OCI-LY3 (cell line): ENCODE results near the gene PDZRN3.

Experiments
- H2AFZ ChIP-seq: fragments of 200-600, 300-600 bp; shearing (Covaris generic); 2 replicates; pipeline ENCODE4 v1.6.0; 2014; ENCODE audit warnings: antibody characterized with exemption, low read depth, low read length
- H3K27ac ChIP-seq: fragments of 200-600, 300-600 bp; sonication (generic); 2 replicates; pipeline ENCODE4 v1.5.1; 2014; ENCODE audit warnings: mild to moderate bottlenecking, low read length, moderate library complexity, mixed read lengths
- H3K27me3 ChIP-seq: fragments of 200-600, 300-600 bp; sonication (generic); 2 replicates; pipeline ENCODE4 v1.6.1; 2014; ENCODE audit warnings: low read depth, low read length, mixed read lengths
- H3K36me3 ChIP-seq: fragments of 200-600, 300-600 bp; sonication (generic); replicated peaks from 2 replicates; pipeline ENCODE3; 2014; ENCODE audit warnings: low read depth, low read length, mixed read lengths
- H3K4me1 ChIP-seq: fragments of 300-600, 200-600 bp; sonication (generic); 2 replicates; pipeline ENCODE4 v1.6.1; 2014; ENCODE audit warnings: low read length, mixed read lengths
- H3K4me2 ChIP-seq: fragments of 200-600, 300-600 bp; sonication (generic); 2 replicates; pipeline ENCODE4 v1.6.1; 2014; ENCODE audit warnings: low read length, mixed read lengths
- H3K4me3 ChIP-seq: fragments of 300-600, 200-600 bp; sonication (generic); 2 replicates; pipeline ENCODE4 v1.5.1; 2014; ENCODE audit warnings: antibody characterized with exemption, mild to moderate bottlenecking, low read length, moderate library complexity
- H3K79me2 ChIP-seq: fragments of 300-600, 200-600 bp; shearing (Covaris generic); 2 replicates; pipeline ENCODE4 v1.6.1; 2014; ENCODE audit warnings: mild to moderate bottlenecking, low read length, mixed read lengths
- H3K9ac ChIP-seq: fragments of 300-600, 200-600 bp; shearing (Covaris generic); 2 replicates; pipeline ENCODE4 v1.6.0; 2014; ENCODE audit warnings: mild to moderate bottlenecking, low read length, moderate library complexity
- H3K9me3 ChIP-seq: fragments of 200-600, 300-600 bp; shearing (Covaris generic); 2 replicates; pipeline ENCODE4 v1.6.1; 2014; ENCODE audit warnings: low read length, mixed read lengths; ENCODE audit not compliant: insufficient read depth
- H4K20me1 ChIP-seq: fragments of 200-600, 300-600 bp; sonication (generic); 2 replicates; pipeline ENCODE4 v1.6.1; 2016; ENCODE audit warnings: low read length, mixed read lengths; ENCODE audit not compliant: insufficient read depth
- CTCF ChIP-seq: fragments of 200-600, 300-600 bp; sonication (generic); IDR thresholded peaks from 2 replicates; pipeline ENCODE4 v1.5.1; 2014; ENCODE audit warnings: antibody characterized with exemption, low read length, low read depth
- EZH2phosphoT487 ChIP-seq: fragments of 200-600 bp; shearing (Covaris generic); IDR thresholded peaks from 2 replicates; pipeline ENCODE4 v1.6.1; 2018; ENCODE audit warnings: antibody characterized with exemption, mixed run types, low read depth

Gene PDZRN3

GRCh38 chr3:73542136-73542535 lies 82.6 kb downstream of the PDZRN3 start:
- Histone ChIP-seq H3K9me3 (no peaks in the 10 kb centered on the region), H3K4me2 (no peak overlapping the region), H3K79me2 (no peaks in the 10 kb centered on the region), H3K27me3 (no peaks in the 10 kb centered on the region), H3K9ac (no peak overlapping the region), H3K4me1 (no peaks in the 10 kb centered on the region), H4K20me1 (no peaks in the 10 kb centered on the region), H3K27ac (no peak overlapping the region), H3K36me3 (no peaks in the 10 kb centered on the region), H3K4me3 (no peak overlapping the region), H2AFZ (no peak overlapping the region)
- TF ChIP-seq CTCF = no peak
- no peak for TF ChIP-seq EZH2phosphoT487

GRCh38 chr3:73540969-73541740 lies 83.6 kb downstream of the PDZRN3 start:
- Histone ChIP-seq H3K36me3 (no peaks in the 10 kb centered on the region), H3K27ac (no peak overlapping the region), H3K4me1 (no peaks in the 10 kb centered on the region), H2AFZ (no peak overlapping the region), H4K20me1 (no peaks in the 10 kb centered on the region), H3K79me2 (no peaks in the 10 kb centered on the region), H3K27me3 (no peaks in the 10 kb centered on the region), H3K9ac (no peak overlapping the region), H3K9me3 (no peaks in the 10 kb centered on the region), H3K4me3 (no peak overlapping the region), H3K4me2 (no peak overlapping the region)
- TF ChIP-seq CTCF (no peak), EZH2phosphoT487 (no peak)

GRCh38 chr3:73538486-73538885 lies 86.3 kb downstream of the PDZRN3 start:
- no peaks in the 10 kb centered on the region for H3K36me3 ChIP-seq
- H3K27me3 ChIP-seq = no peaks in the 10 kb centered on the region
- no peak overlapping the region for H3K4me3 ChIP-seq
- no peak overlapping the region for H3K4me2 ChIP-seq
- no peak overlapping the region for H3K9ac ChIP-seq
- H3K9me3 ChIP-seq = no peaks in the 10 kb centered on the region
- H3K4me1 ChIP-seq = no peaks in the 10 kb centered on the region
- H4K20me1 ChIP-seq = no peaks in the 10 kb centered on the region
- H2AFZ ChIP-seq = no peak overlapping the region
- H3K27ac ChIP-seq = no peak overlapping the region
- TF ChIP-seq CTCF (no peak), EZH2phosphoT487 (no peak)
- H3K79me2 ChIP-seq = no peaks in the 10 kb centered on the region

- no peak overlapping the region for H3K9ac ChIP-seq
- no peak overlapping the region for H2AFZ ChIP-seq
- no peaks in the 10 kb centered on the region for H3K4me1 ChIP-seq
- no peak overlapping the region for H3K27ac ChIP-seq
- H3K36me3 ChIP-seq = no peaks in the 10 kb centered on the region
- H3K9me3 ChIP-seq = no peaks in the 10 kb centered on the region
- H3K27me3 ChIP-seq = 0 out of 2 replicates have a peak, but pooled peaks cover 5% of the 10 kb centered on the region
- H3K4me2 ChIP-seq = no peak overlapping the region
- H3K79me2 ChIP-seq = no peaks in the 10 kb centered on the region
- TF ChIP-seq CTCF = no peak
- no peaks in the 10 kb centered on the region for H4K20me1 ChIP-seq
- H3K4me3 ChIP-seq = no peak overlapping the region
Observed at GRCh38 chr3:73536952-73537351, 87.8 kb downstream of the PDZRN3 start.
